Ovary (tissue), 9 donors: ENCODE measurements around the gene RERE. TPM values are rescaled to one million over a fixed set of nuclear protein-coding genes. Genes with fewer than 3 reads are reported as not detected.

Experiments
- DNase-seq, 5 donors: peaks; one replicate each; pipeline ENCODE4 v3.0.0-alpha.2; 2019 to 2020
- H3K27ac ChIP-seq, 2 donors: fragments of 200-600 bp; one replicate each; pipeline versions ENCODE4 v1.5.1 to v1.8.0; 2019 to 2022
- H3K27me3 ChIP-seq: fragments of 200-600 bp; one replicate; pipeline ENCODE4 v1.8.0; 2022
- H3K36me3 ChIP-seq: fragments of 200-600 bp; sonication (generic); one replicate; pipeline ENCODE4 v1.5.1; 2019
- H3K4me1 ChIP-seq: one replicate; pipeline ENCODE4 v1.8.1; 2013; ENCODE audit warnings: mild to moderate bottlenecking, moderate library complexity; ENCODE audit not compliant: insufficient read depth
- H3K4me3 ChIP-seq: fragments of 200-600 bp; sonication (generic); one replicate; pipeline ENCODE4 v1.5.1; 2017
- H3K9me3 ChIP-seq, 2 donors: fragments of 200-600 bp in 1 of 2; sonication (generic) in 1 of 2; one replicate each; pipeline versions ENCODE4 v1.5.1 to v1.8.1; 2013 to 2019; ENCODE audit warnings: mild to moderate bottlenecking in 1 of 2, moderate library complexity in 1 of 2
- EP300 ChIP-seq: sonication (generic); formaldehyde crosslinking; IDR thresholded peaks from one replicate; pipeline ENCODE4 v1.6.1; 2017; ENCODE audit warnings: antibody characterized with exemption
- POLR2A ChIP-seq: fragments of 450-650 bp; IDR thresholded peaks from one replicate; pipeline ENCODE4 v1.6.1; 2017; ENCODE audit warnings: antibody characterized with exemption, mild to moderate bottlenecking, moderate library complexity
- WGBS, 3 donors: extraction: QIAGEN DNeasy Blood & Tissue Kit in 1 of 3; methylation state at CpG; one replicate each; pipeline versions ENCODE4 v1.1.5 to v1.1.7; 2013 to 2017; 5-methylcytosine and 5-hydroxymethylcytosine counted together
- intact Hi-C, 4 donors: fragments of 100-400 bp; cut with DNase I; formaldehyde crosslinking; loops; one replicate each; pipeline versions ENCODE4 v1.11.0 to v1.15.1; 2022 to 2023
- polyA plus RNA-seq, 2 donors: library from polyadenylated mRNA; stranded (reverse); fragments of 200-250 nt in 1 of 2; fragments of 350-450 nt in 1 of 2; fragmentation: Illumina TruSeq in 1 of 2; extraction: RNeasy Lipid Tissue Mini Kit (QIAGEN cat#74804) in 1 of 2; gene quantifications; one replicate each; pipeline ENCODE4 v1.2.3, GENCODE V29; 2013 to 2014
- total RNA-seq, 7 donors: library from RNA; depleted of rRNA in 2 of 7; stranded (reverse); fragments of >200 nt in 2 of 7; fragmentation: NEBNext Ultra II Directional in 3 of 7; extraction: Animal tissue kit (Norgen Biotek cat#: 25700) in 3 of 7; gene quantifications; one replicate each; pipeline versions ENCODE4 v1.1.0 to v1.2.4, GENCODE V29; 2016 to 2023
- TF ChIP-seq, protein P1 (sequence below), 3 donors: fragments of 450-650 bp in 2 of 3; fragments of 200-600 bp in 1 of 3; IDR thresholded peaks; one replicate each; pipeline versions ENCODE4 v1.5.1 to v1.8.0; 2016 to 2022; ENCODE audit warnings: antibody characterized with exemption in 3 of 3, mild to moderate bottlenecking in 1 of 3
- donor health status: DM: no; HTN: no; CAD: no; lungs with moderate emphysema.
- donor health status: DM: no; HTN: no; CAD: no.
- donor health status: Bipolar disorder and iron deficiency.
- donor health status: DM: yes; HTN: yes; CAD: no.
- donor health status: DM: no; HTN: no; CAD: no.
- donor health status: DM: yes; HTN: yes; CAD: no.

Gene RERE
- total and polyA plus RNA-seq, 9 donors = 36.7 to 119 (median 114) TPM

GRCh38 chr1:8591569-8591968, 225.9 kb downstream of the RERE start:
- Histone ChIP-seq H3K9me3 (no peaks in the 10 kb centered on the region), H3K27me3 (no peaks in the 10 kb centered on the region), H3K4me3 (no peak overlapping the region), H3K4me1 (peaks cover 8% of the 10 kb centered on the region), H3K27ac (no peak overlapping the region), H3K36me3 (no peaks in the 10 kb centered on the region)
- DNase-seq = no peak
- intact Hi-C loops = no loop called here
- TF ChIP-seq EP300 (no peak), POLR2A (no peak)
- TF ChIP-seq, protein P1, sequence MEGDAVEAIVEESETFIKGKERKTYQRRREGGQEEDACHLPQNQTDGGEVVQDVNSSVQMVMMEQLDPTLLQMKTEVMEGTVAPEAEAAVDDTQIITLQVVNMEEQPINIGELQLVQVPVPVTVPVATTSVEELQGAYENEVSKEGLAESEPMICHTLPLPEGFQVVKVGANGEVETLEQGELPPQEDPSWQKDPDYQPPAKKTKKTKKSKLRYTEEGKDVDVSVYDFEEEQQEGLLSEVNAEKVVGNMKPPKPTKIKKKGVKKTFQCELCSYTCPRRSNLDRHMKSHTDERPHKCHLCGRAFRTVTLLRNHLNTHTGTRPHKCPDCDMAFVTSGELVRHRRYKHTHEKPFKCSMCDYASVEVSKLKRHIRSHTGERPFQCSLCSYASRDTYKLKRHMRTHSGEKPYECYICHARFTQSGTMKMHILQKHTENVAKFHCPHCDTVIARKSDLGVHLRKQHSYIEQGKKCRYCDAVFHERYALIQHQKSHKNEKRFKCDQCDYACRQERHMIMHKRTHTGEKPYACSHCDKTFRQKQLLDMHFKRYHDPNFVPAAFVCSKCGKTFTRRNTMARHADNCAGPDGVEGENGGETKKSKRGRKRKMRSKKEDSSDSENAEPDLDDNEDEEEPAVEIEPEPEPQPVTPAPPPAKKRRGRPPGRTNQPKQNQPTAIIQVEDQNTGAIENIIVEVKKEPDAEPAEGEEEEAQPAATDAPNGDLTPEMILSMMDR (IDR thresholded peaks at IDR 0.05) = no peak
- 96 to 99% (median 97%) methylated on average over 5 of the region's 5 CpGs for WGBS, 3 donors

- Histone ChIP-seq H3K4me1 (peaks cover 5% of the 10 kb centered on the region), H3K4me3 (no peak overlapping the region)
- 50 to 72% (median 62%) methylated on average over 6 of the region's 6 CpGs for WGBS, 3 donors
These were observed 226.6 kb downstream of the RERE start for GRCh38 chr1:8590721-8591351.

GRCh38 chr1:8589571-8589970, 227.9 kb downstream of the RERE start:
- H3K4me1 ChIP-seq = peaks cover 3% of the 10 kb centered on the region
- H3K27ac ChIP-seq = no peak overlapping the region
- H3K9me3 ChIP-seq = no peaks in the 10 kb centered on the region
- TF ChIP-seq EP300 (no peak), POLR2A (no peak)
- TF ChIP-seq, protein P1 (IDR thresholded peaks at IDR 0.05) = no peak
- H3K4me3 ChIP-seq = no peak overlapping the region
- intact Hi-C loops = no loop called here
- no peaks in the 10 kb centered on the region for H3K36me3 ChIP-seq
- no peaks in the 10 kb centered on the region for H3K27me3 ChIP-seq
- no peak for DNase-seq
- 82 to 94% (median 94%) methylated on average over 4 of the region's 4 CpGs for WGBS, 3 donors

More at GRCh38 chr1:8590721-8591351, 226.6 kb downstream of the RERE start:
- Histone ChIP-seq H3K9me3 (no peaks in the 10 kb centered on the region), H3K27ac (no peak overlapping the region), H3K36me3 (no peaks in the 10 kb centered on the region), H3K27me3 (no peaks in the 10 kb centered on the region)
- no peak for TF ChIP-seq POLR2A
- TF ChIP-seq, protein P1 (IDR thresholded peaks at IDR 0.05) = no peak
- no peak for TF ChIP-seq EP300
- no peak for DNase-seq
- intact Hi-C loops = no loop called here

GRCh38 chr1:8587784-8588183, 229.7 kb downstream of the RERE start:
- Histone ChIP-seq H3K27me3 (no peaks in the 10 kb centered on the region), H3K36me3 (no peaks in the 10 kb centered on the region), H3K4me3 (no peak overlapping the region), H3K4me1 (peaks cover 3% of the 10 kb centered on the region), H3K9me3 (no peaks in the 10 kb centered on the region), H3K27ac (no peak overlapping the region)
- no peak for DNase-seq
- intact Hi-C loops = no loop called here
- TF ChIP-seq POLR2A = no peak
- TF ChIP-seq EP300 = no peak
- TF ChIP-seq, protein P1 (IDR thresholded peaks at IDR 0.05) = no peak
- 60 to 85% (median 72%) methylated on average over 4 to 5 of the region's 5 CpGs for WGBS, 3 donors
